HepG2 (cell line): ENCODE measurements around the gene KCNN2. TPM values are rescaled to one million over a fixed set of nuclear protein-coding genes. Genes with fewer than 3 reads are reported as not detected.

Experiments
- ATAC-seq: fragments of 200-7000 bp; cut with Tn5 transposase; 3 replicates; pipeline ENCODE4 v1.9.1; 2020; ENCODE audit warnings: mild to moderate bottlenecking, moderate library complexity
- BruUV-seq: library from RNA; stranded (reverse); fragments of 400-500 nt; replicated peaks from 2 replicates; lab custom pipeline; 2021; lab: Mats Ljungman, UMichigan
- CTCF ChIA-PET: fragments of 300-600 bp; formaldehyde crosslinking; extraction: SDS; loops from one replicate; lab custom pipeline; 2021; ENCODE audit warnings: low total read pairs, inconsistent platforms, low intra/inter-chr PET ratio; lab: Yijun Ruan, JAX
- POLR2A ChIA-PET: fragments of 350-600 bp; sonication (Branson Sonifier 250); formaldehyde crosslinking; loops from one replicate; lab custom pipeline; 2020; ENCODE audit warnings: antibody characterized with exemption, inconsistent platforms; lab: Yijun Ruan, JAX
- DNase-seq: peaks from one replicate; pipeline ENCODE4 v3.0.0-alpha.2; 2015; ENCODE audit warnings: low spot score
- FAIRE-seq: peaks from 3 replicates; lab custom pipeline; 2011; peaks lifted over from hg19 to GRCh38; lab: Jason Lieb, UNC
- H2AFZ ChIP-seq: one replicate; pipeline ENCODE4 v1.6.1; 2011; ENCODE audit warnings: low read length, inconsistent platforms
- H3K27ac ChIP-seq: fragments of 300-600 bp; 3 replicates; pipeline ENCODE4 v1.8.0; 2011; ENCODE audit warnings: mixed run types, mild to moderate bottlenecking, mixed read lengths, low read length, inconsistent platforms; ENCODE audit not compliant: insufficient read depth; ENCODE audit errors: extremely low read length
- H3K27me3 ChIP-seq, 2 experiments: fragments of 200-600 bp in 1 of 2; 2 replicates in 1 of 2; 3 replicates in 1 of 2; pipeline versions ENCODE4 v1.6.0 to v1.8.0; 2011; ENCODE audit warnings: low read length in 2 of 2, mild to moderate bottlenecking in 2 of 2, moderate library complexity in 2 of 2, inconsistent platforms in 1 of 2; ENCODE audit not compliant: insufficient read depth in 2 of 2, control insufficient read depth in 1 of 2
- H3K36me3 ChIP-seq, 2 experiments: fragments of 200-600 bp in 1 of 2; replicated peaks in 1 of 2; 2 replicates in 1 of 2; 3 replicates in 1 of 2; pipeline versions ENCODE4 v1.5.1 to v1.8.0; 2011; ENCODE audit warnings: low read length in 2 of 2, inconsistent platforms in 1 of 2; ENCODE audit not compliant: insufficient read depth in 2 of 2, control insufficient read depth in 1 of 2
- H3K4me1 ChIP-seq: 2 replicates; pipeline ENCODE4 v1.5.1; 2012; ENCODE audit warnings: low read length, inconsistent platforms; ENCODE audit not compliant: insufficient read depth
- H3K4me2 ChIP-seq: 2 replicates; pipeline ENCODE4 v1.6.0; 2011; ENCODE audit warnings: low read depth, low read length, inconsistent platforms
- H3K4me3 ChIP-seq, 3 experiments: fragments of 200-600 bp in 1 of 3; sonication (generic), shearing (Covaris generic) in 1 of 3; replicated peaks in 1 of 3; 2 replicates each; pipeline ENCODE4 v1.5.1; 2011 to 2016; ENCODE audit warnings: low read length in 3 of 3, inconsistent platforms in 2 of 3, low read depth in 2 of 3, mild to moderate bottlenecking in 2 of 3, control low read depth in 1 of 3, mixed read lengths in 1 of 3; ENCODE audit not compliant: insufficient read depth in 1 of 3
- H3K79me2 ChIP-seq: one replicate; pipeline ENCODE4 v1.6.1; 2011; ENCODE audit warnings: low read length, inconsistent platforms; ENCODE audit not compliant: insufficient read depth
- H3K9ac ChIP-seq: 2 replicates; pipeline ENCODE4 v1.6.0; 2011; ENCODE audit warnings: mild to moderate bottlenecking, low read depth, low read length, inconsistent platforms; ENCODE audit not compliant: insufficient read depth
- H3K9me3 ChIP-seq: 2 replicates; pipeline ENCODE4 v1.5.1; 2012; ENCODE audit warnings: mild to moderate bottlenecking, low read length
- H4K20me1 ChIP-seq: 2 replicates; pipeline ENCODE4 v1.6.0; 2011; ENCODE audit warnings: inconsistent platforms, mild to moderate bottlenecking, low read length, moderate library complexity; ENCODE audit not compliant: insufficient read depth
- ATF4 ChIP-seq, 2 experiments: fragments of 450-650 bp in 1 of 2; sonication (generic) in 1 of 2; formaldehyde crosslinking; IDR thresholded peaks; 2 replicates each; pipeline versions ENCODE4 v1.5.0 to v1.8.0; 2020 to 2022; ENCODE audit warnings: mild to moderate bottlenecking in 1 of 2, missing genetic modification reagents in 1 of 2
- CC2D1A ChIP-seq: sonication (generic); formaldehyde crosslinking; IDR thresholded peaks from 2 replicates; pipeline ENCODE4 v1.8.1; 2023; ENCODE audit warnings: mild to moderate bottlenecking, missing genetic modification reagents
- HOXA5 ChIP-seq: sonication (generic); formaldehyde crosslinking; IDR thresholded peaks from 2 replicates; pipeline ENCODE4 v1.4.0; 2020; ENCODE audit warnings: missing genetic modification reagents
- POGK ChIP-seq: sonication (generic); formaldehyde crosslinking; conservative IDR thresholded peaks from 2 replicates; pipeline ENCODE4 v1.8.0; 2022; ENCODE audit warnings: mild to moderate bottlenecking, moderate library complexity, missing genetic modification reagents
- TARDBP ChIP-seq: sonication (generic); formaldehyde crosslinking; IDR thresholded peaks from 2 replicates; pipeline ENCODE4 v1.8.0; 2022; ENCODE audit warnings: mild to moderate bottlenecking, missing genetic modification reagents
- TCF12 ChIP-seq, 2 experiments: fragments of 450-650 bp in 1 of 2; sonication (generic) in 1 of 2; formaldehyde crosslinking in 1 of 2; IDR thresholded peaks; 2 replicates each; pipeline versions ENCODE4 v1.6.1 to v1.8.0; 2017 to 2022; ENCODE audit warnings: antibody characterized with exemption in 1 of 2, mild to moderate bottlenecking in 1 of 2, missing genetic modification reagents in 1 of 2, moderate library complexity in 1 of 2
- ZNF503 ChIP-seq: sonication (generic); formaldehyde crosslinking; IDR thresholded peaks from 2 replicates; pipeline ENCODE4 v1.4.0; 2020; ENCODE audit warnings: missing genetic modification reagents
- WGBS: methylation state at CpG from one replicate; pipeline ENCODE4 v1.1.6; 2017; ENCODE audit warnings: low lambda C conversion rate; 5-methylcytosine and 5-hydroxymethylcytosine counted together
- in situ Hi-C: cut with HindIII; loops from 2 replicates; pipeline ENCODE4 v1.10.0; 2017; ENCODE audit warnings: low pct_unique_long_range_greater_than_20kb; ENCODE audit not compliant: extremely low pct_ligation_motif_present
- intact Hi-C: fragments of 100-400 bp; cut with micrococcal nuclease; formaldehyde crosslinking; loops from one replicate; pipeline ENCODE4 v1.10.0; 2022; ENCODE audit not compliant: unreplicated experiment
- polyA plus RNA-seq, 8 experiments: library from polyadenylated mRNA; depleted of rRNA in 3 of 8; stranded (reverse) in 7 of 8; unstranded in 1 of 8; fragments of >200 nt; fragmentation: Illumina TruSeq in 4 of 8; extraction: Trizol in 4 of 8; gene quantifications; 2 replicates each; pipeline versions ENCODE4 v1.2.1 to v1.2.3, GENCODE V29; 2011 to 2016; ENCODE audit warnings: low read depth in 4 of 8, missing spikeins in 1 of 8, mixed read lengths in 1 of 8; ENCODE audit not compliant: insufficient read depth in 1 of 8
- total RNA-seq, 5 experiments: library from RNA; depleted of rRNA; stranded (reverse); fragments of >200 nt; fragmentation: Illumina TruSeq; extraction: Trizol; gene quantifications; 2 replicates each; pipeline ENCODE4 v1.2.3, GENCODE V29; 2016; ENCODE audit warnings: low read depth in 1 of 5

Gene KCNN2
- total and polyA plus RNA-seq, 2 of the 13 experiments (the other 11 are each of a cell fraction or from before 2014, with no cell fraction given) = not detected

- TF ChIP-seq ATF4 (CRISPR knock-in tag; IDR thresholded peaks at IDR 0.05) (no peak), CC2D1A (CRISPR knock-in tag) (no peak), HOXA5 (CRISPR knock-in tag) (no peak), TARDBP (CRISPR knock-in tag) (no peak), ZNF503 (no peak), TCF12 (IDR thresholded peaks at IDR 0.05) (no peak), TCF12 (CRISPR knock-in tag; IDR thresholded peaks at IDR 0.05) (no peak), POGK (no peak)
- H3K9me3 ChIP-seq = no peaks in the 10 kb centered on the region
- FAIRE-seq = no peak
- H3K4me1 ChIP-seq = no peaks in the 10 kb centered on the region
- no peaks in the 10 kb centered on the region for H3K27me3 ChIP-seq
- no TSS peak for BruUV-seq
- ChIA-PET POLR2A (no interaction called here), CTCF (no interaction called here)
- no peaks in the 10 kb centered on the region for H4K20me1 ChIP-seq
- intact Hi-C loops = no loop called here
- DNase-seq = no peak
- no peaks in the 10 kb centered on the region for H3K36me3 ChIP-seq
- H3K79me2 ChIP-seq = no peaks in the 10 kb centered on the region
- H2AFZ ChIP-seq = no peak overlapping the region
- H3K4me2 ChIP-seq = no peak overlapping the region
- in situ Hi-C loops = loop anchor here (10.0 to 25.0 kb wide), 2 partner anchors 360 to 772 kb away; no protein-coding TSS in a partner anchor
- no peak overlapping the region for H3K4me3 ChIP-seq
- WGBS = 0% methylated on average over 1 of the region's 1 CpG
- H3K9ac ChIP-seq = no peak overlapping the region
- peak; percentile 54 for ATAC-seq
- H3K27ac ChIP-seq = no peak overlapping the region
Observed at GRCh38 chr5:114447084-114447773, 85.4 kb downstream of the KCNN2 start.
